Naive thymus-derived CD8-positive, alpha-beta T cell (primary cell): ENCODE data around the gene FAM8A1. TPM values are rescaled to one million over a fixed set of nuclear protein-coding genes. Genes with fewer than 3 reads are reported as not detected.
"Not testable (repeated sequence)": the region's sequence is repeated elsewhere in the genome, so short reads cannot be mapped to it uniquely, and the experiment has no call there.

Source experiments
- ATAC-seq, 2 donors: fragments of 150-1000 bp; cut with Tn5 transposase in 1 of 2; sonication (Bioruptor Pico), chemical (Tn5 transposase) in 1 of 2; 1 replicate in 1 of 2; 2 replicates in 1 of 2; pipeline ENCODE4 v1.10.0; 2021; ENCODE audit warnings: mild to moderate bottlenecking in 2 of 2, moderate library complexity in 2 of 2
- POLR2A ChIA-PET: fragments of 350-600 bp; sonication (Branson Sonifier 250); formaldehyde crosslinking; loops from one replicate; lab custom pipeline; 2021; ENCODE audit warnings: antibody characterized with exemption; lab: Charles Lee
- DNase-seq, 10 donors: peaks; one replicate each; pipeline versions ENCODE4 v3.0.0 to v3.0.0-alpha.2; 2020 to 2022
- H3K27ac Mint-ChIP-seq, 10 donors: one replicate each; pipeline ENCODE4 v1.8.0; 2020 to 2022; ENCODE audit warnings: mild to moderate bottlenecking in 10 of 10, mixed read lengths in 10 of 10, moderate library complexity in 4 of 10, inconsistent platforms in 1 of 10
- H3K27me3 Mint-ChIP-seq, 5 donors: one replicate each; pipeline ENCODE4 v1.8.0; 2021 to 2022; ENCODE audit warnings: mixed read lengths in 5 of 5
- H3K36me3 Mint-ChIP-seq, 3 donors: one replicate each; pipeline ENCODE4 v1.8.0; 2020 to 2022; ENCODE audit warnings: mixed read lengths in 3 of 3, mild to moderate bottlenecking in 2 of 3, inconsistent platforms in 1 of 3
- H3K4me1 Mint-ChIP-seq, 4 donors: one replicate each; pipeline ENCODE4 v1.8.0; 2021 to 2022; ENCODE audit warnings: mixed read lengths in 4 of 4
- H3K4me3 Mint-ChIP-seq, 10 donors: one replicate each; pipeline ENCODE4 v1.8.0; 2020 to 2022; ENCODE audit warnings: mild to moderate bottlenecking in 10 of 10, mixed read lengths in 10 of 10, moderate library complexity in 6 of 10, inconsistent platforms in 1 of 10
- H3K9me3 Mint-ChIP-seq, 9 donors: one replicate each; pipeline ENCODE4 v1.8.0; 2020 to 2022; ENCODE audit warnings: mixed read lengths in 9 of 9, mild to moderate bottlenecking in 3 of 9, inconsistent platforms in 1 of 9, moderate library complexity in 1 of 9
- polyA plus RNA-seq, 3 donors: library from polyadenylated mRNA; unstranded; fragments of 300-500 nt; fragmentation: Illumina TruSeq; gene quantifications; one replicate each; pipeline ENCODE4 v1.2.3, GENCODE V29; 2021
- total RNA-seq, 8 experiments: library from RNA in 2 of 8; stranded (reverse) in 2 of 8; gene quantifications; one replicate each; pipeline ENCODE4 v1.2.3 and lab custom pipeline; 2021 to 2026

Gene FAM8A1, protein sequence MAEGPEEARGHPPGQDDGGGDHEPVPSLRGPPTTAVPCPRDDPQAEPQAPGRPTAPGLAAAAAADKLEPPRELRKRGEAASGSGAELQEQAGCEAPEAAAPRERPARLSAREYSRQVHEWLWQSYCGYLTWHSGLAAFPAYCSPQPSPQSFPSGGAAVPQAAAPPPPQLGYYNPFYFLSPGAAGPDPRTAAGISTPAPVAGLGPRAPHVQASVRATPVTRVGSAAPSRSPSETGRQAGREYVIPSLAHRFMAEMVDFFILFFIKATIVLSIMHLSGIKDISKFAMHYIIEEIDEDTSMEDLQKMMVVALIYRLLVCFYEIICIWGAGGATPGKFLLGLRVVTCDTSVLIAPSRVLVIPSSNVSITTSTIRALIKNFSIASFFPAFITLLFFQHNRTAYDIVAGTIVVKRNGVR
- 10 to 100 TPM; 22.2 to 24.6 TPM for total RNA-seq
- 1 to 10 TPM; 4.8 to 5.6 (median 4.9) TPM for polyA plus RNA-seq
- total RNA-seq (lab: John Stamatoyannopoulos, UW) = 6.9 to 69.5 (median 37.5) reads per million in 6 experiments

DNA sequence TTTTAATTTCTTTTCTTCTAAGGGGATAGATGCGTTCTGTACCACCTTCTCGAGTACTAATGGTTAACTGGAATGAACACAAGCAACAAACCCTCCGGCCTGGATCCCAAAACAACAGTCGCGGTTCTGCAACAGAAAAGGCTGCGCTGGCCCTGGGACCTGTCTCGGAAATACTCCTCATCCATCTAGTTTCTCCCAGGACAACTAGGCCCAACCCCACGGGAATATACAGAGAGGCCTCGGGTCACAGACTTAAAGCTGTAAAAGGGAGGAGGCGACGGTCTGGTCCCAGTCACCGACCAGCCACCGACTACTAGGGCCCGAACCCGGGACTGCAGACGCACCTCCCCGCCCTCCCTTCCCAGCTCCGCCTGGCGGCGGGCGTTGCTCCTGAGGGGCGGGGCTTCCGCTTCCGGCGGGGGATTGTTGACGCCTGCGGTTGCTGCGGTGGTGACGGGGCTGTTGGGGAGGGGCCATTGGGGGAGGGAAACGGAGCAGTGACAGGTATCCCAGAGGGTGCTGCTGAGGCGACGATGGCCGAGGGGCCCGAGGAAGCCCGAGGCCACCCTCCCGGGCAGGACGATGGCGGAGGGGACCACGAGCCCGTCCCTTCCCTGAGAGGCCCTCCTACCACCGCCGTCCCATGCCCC is at the start of gene FAM8A1:
Gene FAM8A1 (plus strand): TSS at position 426 of the 650 bp plus-strand sequence. CDS start 108 bp downstream, at position 534.
- Mint-ChIP-seq H3K4me3 (peak within 1 kb of the TSS; percentile 88 to 96 (median 92)), H3K36me3 (peaks cover 0 to 24% (median 1%) of the 10 kb centered on the region in 3 donors), H3K9me3 (no peaks in the 10 kb centered on the region), H3K27ac (peak within 1 kb of the TSS; percentile 84 to 96 (median 92)), H3K4me1 (peaks cover 15 to 47% (median 39%) of the 10 kb centered on the region in 4 donors), H3K27me3 (no peaks in the 10 kb centered on the region)
- POLR2A ChIA-PET = interaction anchor here (0.7 to 3.2 kb wide), 13 partner anchors 10 to 838 kb away, joined by 3 to 35 read pairs (median 4); partner anchors contain the start of genes ATXN1 and NUP153
- peak; percentile 83 to 87 for ATAC-seq
- peak; percentile 89 to 97 (median 94) for DNase-seq

DNA sequence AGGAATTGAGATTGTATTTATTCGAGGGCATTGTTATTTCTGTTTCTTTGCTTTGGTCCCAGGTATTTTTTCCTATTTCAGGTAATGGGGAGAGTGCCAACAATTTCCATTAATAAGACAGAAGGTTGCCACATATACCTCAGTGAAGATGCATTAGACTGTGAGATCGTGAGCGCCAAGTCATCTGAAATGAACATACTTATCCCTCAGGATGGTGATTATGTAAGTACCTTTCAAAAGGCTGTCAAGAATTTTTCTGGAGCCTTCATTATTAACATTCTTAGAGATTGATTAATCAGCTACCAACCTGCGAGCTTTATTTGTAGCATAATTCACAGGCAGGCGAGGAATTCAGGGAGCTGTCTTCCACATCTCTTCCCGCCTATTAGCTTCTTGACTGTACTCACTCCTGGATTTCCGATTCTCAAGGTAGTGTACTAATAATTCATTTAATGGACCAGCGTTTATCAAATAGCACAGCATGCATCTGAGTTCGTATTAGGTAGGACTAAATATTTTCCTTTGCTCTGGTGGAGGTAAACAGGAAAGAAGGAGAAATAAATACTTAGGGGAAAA is 48.6 kb upstream of the FAM8A1 start:
- Mint-ChIP-seq H3K9me3 (no peaks in the 10 kb centered on the region), H3K27me3 (peaks cover 3 to 17% (median 5%) of the 10 kb centered on the region in 5 donors), H3K4me1 (no peaks in the 10 kb centered on the region), H3K27ac (no peak overlapping the region), H3K36me3 (no peaks in the 10 kb centered on the region), H3K4me3 (no peak overlapping the region)
- POLR2A ChIA-PET = no interaction called here
- DNase-seq (no peak), ATAC-seq (no peak)

DNA sequence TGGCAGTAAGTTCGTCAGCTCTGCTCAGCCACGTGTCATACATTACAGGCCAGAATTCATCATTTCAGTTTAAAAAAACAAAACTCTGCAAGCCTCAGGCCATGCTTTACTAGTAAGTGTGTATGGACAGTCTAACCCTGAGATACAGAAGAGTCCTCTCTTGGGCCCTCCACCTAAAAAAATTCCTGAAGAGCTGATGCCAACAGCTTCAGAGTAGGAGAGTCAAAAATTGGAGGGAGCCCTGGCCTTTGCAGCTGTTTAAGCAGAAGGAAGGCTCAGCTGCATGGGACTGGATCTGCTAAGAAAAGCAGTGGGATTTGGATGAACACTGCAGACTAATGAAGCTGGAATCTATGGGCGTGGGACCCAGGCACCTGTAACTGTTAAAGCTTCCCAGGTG is 47.2 kb upstream of the FAM8A1 start:
- H3K4me1 Mint-ChIP-seq = no peaks in the 10 kb centered on the region
- POLR2A ChIA-PET = no interaction called here
- no peaks in the 10 kb centered on the region for H3K9me3 Mint-ChIP-seq
- DNase-seq (no peak), ATAC-seq (no peak)
- H3K27ac Mint-ChIP-seq = no peak overlapping the region
- H3K4me3 Mint-ChIP-seq = no peak overlapping the region
- H3K27me3 Mint-ChIP-seq = peaks cover 2 to 6% (median 3%) of the 10 kb centered on the region in 5 donors
- H3K36me3 Mint-ChIP-seq = no peaks in the 10 kb centered on the region

DNA sequence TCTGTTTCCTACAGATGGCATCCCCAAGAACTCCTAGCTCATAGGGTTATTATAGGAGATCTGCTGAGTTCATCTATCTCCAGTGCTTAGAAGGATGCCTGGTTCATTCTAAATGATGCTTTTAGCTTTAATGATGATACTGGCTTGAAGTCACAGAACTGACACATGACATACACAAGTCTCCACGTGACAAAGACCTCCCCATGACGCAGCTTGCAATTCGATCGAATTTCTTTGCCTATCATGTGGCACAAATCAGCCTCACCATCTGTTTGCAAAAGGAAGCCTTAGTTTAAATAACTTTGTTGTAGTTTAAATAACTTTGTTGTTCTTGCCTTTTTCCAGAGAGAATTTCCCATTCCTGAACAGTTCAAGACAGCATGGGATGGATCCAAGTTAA is 44.1 kb upstream of the FAM8A1 start:
- ATAC-seq = no peak
- Mint-ChIP-seq H3K4me1 (no peaks in the 10 kb centered on the region), H3K36me3 (peaks cover 0 to 2% (median 0%) of the 10 kb centered on the region in 3 donors), H3K27ac (no peak overlapping the region), H3K27me3 (peaks cover 0 to 8% (median 6%) of the 10 kb centered on the region in 5 donors), H3K9me3 (peaks cover 0 to 4% (median 0%) of the 10 kb centered on the region in 9 donors), H3K4me3 (no peak overlapping the region)
- POLR2A ChIA-PET = no interaction called here
- no peak for DNase-seq

DNA sequence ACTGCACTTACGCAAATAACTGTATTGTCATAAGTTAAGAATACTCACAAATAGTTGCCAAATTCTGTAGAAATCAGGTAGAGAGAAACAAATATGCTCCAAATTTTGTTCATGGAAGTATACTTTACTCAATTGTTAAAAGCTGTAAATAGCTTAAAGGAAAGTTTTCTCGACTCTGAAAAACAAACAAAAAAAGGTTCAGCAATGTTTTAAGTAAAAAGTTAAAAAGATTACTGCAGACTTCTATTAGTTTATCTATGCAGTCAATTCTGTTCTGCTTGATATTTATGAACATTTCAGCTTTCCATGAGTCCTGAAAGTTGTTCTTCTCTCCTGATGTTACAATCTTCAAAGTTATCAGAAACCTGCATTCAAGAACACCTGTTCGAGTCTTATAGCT is 37.5 kb upstream of the FAM8A1 start:
- POLR2A ChIA-PET = no interaction called here

DNA sequence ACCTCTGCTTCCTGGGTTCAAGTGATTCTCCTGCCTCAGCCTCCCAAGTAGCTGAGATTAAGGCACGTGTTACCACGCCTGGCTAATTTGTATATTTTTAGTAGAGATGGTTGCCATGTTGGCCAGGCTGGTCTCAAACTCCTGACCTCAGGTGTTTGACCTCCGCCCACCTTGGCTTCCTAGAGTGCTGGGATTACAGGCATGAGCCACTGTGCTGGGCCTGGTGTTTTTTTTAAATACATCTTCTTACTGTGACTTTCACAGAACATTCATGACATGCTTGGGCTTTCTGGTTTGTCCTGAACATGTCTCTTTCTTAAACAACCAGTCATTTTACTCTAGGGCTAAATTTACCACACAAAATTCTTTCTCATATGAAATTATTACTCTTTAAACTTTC is 34.7 kb upstream of the FAM8A1 start:
- no peak for DNase-seq
- H3K4me3 Mint-ChIP-seq = no peak overlapping the region
- H3K36me3 Mint-ChIP-seq = peaks cover 0 to 22% (median 18%) of the 10 kb centered on the region in 3 donors
- ATAC-seq = no peak
- H3K27ac Mint-ChIP-seq = no peak overlapping the region
- H3K9me3 Mint-ChIP-seq = peaks cover 0 to 49% (median 19%) of the 10 kb centered on the region in 9 donors
- peaks cover 0 to 9% (median 3%) of the 10 kb centered on the region in 5 donors for H3K27me3 Mint-ChIP-seq
- POLR2A ChIA-PET = interaction anchor here (0.7 kb wide), 1 partner anchor 62 kb away, joined by 3 read pairs; no protein-coding TSS in a partner anchor
- no peaks in the 10 kb centered on the region for H3K4me1 Mint-ChIP-seq

More for the DNA sequence above, 37.5 kb upstream of the FAM8A1 start:
- Mint-ChIP-seq H3K4me1 (no peaks in the 10 kb centered on the region), H3K27ac (no peak overlapping the region), H3K9me3 (peaks cover 0 to 49% (median 19%) of the 10 kb centered on the region in 9 donors), H3K36me3 (peaks cover 0 to 22% (median 18%) of the 10 kb centered on the region in 3 donors), H3K27me3 (peaks cover 0 to 6% (median 3%) of the 10 kb centered on the region in 5 donors), H3K4me3 (no peak overlapping the region)
- ATAC-seq (no peak), DNase-seq (no peak)

DNA sequence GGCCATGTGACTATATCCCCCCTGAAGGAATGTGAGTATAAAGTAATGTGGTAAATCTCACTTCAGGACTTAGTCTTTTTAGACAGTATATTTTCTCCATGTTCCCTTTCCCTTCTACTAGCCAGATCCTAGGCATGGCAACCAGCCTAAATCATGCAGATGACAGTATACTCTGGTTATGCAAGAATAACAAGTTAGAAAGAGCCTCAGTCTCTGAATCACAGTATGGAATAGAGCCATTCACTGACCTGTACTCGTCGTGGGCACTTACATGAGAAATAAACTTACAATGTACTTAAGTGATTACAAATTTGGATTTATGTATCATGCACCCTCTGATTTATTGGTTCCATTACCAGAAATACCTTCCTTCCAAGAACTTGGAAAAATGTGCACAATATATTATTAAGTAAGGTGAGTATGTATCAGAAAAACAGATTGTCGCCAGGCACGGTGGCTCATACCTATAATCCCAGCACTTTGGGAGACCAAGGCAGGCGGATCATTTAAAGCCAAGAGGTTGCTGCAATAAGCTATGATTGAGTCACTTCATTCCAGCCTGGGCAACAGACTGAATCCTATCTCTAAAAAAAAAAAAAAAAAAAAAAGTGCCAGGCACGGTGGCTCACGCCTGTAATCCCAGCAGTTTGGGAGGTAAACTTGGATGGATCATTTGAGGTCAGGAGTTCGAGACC is 25.1 kb upstream of the FAM8A1 start:
- no peak for ATAC-seq
- POLR2A ChIA-PET = no interaction called here
- Mint-ChIP-seq H3K36me3 (peaks cover 0 to 16% (median 3%) of the 10 kb centered on the region in 3 donors), H3K27me3 (peaks cover 6 to 24% (median 15%) of the 10 kb centered on the region in 5 donors), H3K9me3 (peaks cover 0 to 18% (median 7%) of the 10 kb centered on the region in 9 donors), H3K4me3 (no peak overlapping the region), H3K4me1 (no peaks in the 10 kb centered on the region), H3K27ac (no peak overlapping the region)
- no peak for DNase-seq

DNA sequence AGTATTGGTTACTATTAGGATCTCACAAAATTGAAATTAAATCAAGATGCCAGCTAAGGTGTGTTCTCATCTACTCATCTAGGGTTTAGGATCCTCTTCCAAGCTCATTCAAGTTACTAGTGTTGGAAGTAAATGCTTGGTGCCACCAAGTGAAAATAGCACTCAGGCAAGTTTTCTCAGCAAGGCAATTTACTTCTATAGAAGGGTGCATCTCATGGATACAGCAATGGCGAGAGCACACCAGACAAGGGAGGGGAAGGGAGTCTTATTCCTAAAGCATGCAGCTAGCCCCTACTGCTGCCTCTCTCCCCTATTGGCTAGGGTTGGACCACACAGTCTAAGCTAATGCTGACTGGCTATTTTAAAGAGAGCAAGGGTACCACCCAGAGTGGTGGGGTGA is 23.0 kb upstream of the FAM8A1 start:
- H3K27ac Mint-ChIP-seq = peak overlapping the region in 2 of 10 donors; percentile 3 to 63
- POLR2A ChIA-PET = no interaction called here
- DNase-seq (no peak), ATAC-seq (no peak)
- no peak overlapping the region for H3K4me3 Mint-ChIP-seq
- H3K4me1 Mint-ChIP-seq = peaks cover 0 to 5% (median 2%) of the 10 kb centered on the region in 4 donors
- H3K36me3 Mint-ChIP-seq = peaks cover 0 to 16% (median 3%) of the 10 kb centered on the region in 3 donors
- peaks cover 0 to 18% (median 7%) of the 10 kb centered on the region in 9 donors for H3K9me3 Mint-ChIP-seq
- peaks cover 6 to 27% (median 9%) of the 10 kb centered on the region in 5 donors for H3K27me3 Mint-ChIP-seq

DNA sequence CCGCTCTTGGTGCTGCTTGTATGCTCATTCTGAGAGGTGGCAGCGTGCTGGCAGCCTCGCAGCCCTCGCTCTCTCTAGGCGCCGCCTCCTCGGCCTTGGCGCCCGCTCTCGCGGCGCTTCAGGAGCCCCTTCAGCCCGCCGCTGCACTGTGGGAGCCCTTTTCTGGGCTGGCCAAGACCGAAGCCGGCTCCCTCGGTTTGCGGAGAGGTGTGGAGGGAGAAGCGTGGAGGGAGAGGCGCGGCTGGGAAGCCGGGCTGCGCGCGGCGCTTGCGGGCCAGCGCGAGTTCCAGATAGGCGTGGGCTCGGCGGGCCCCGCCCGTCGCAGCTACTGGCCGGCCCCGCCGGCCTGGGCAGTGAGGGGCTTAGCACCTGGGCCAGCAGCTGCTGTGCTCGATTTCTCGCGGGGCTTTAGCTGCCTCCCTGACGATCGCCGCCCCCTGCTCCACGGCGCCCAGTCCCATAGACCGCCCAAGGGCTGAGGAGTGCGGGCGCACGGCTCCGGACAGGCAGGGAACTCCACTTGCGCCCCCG is 19.5 kb upstream of the FAM8A1 start:
- H3K27ac Mint-ChIP-seq = peak overlapping the region in 1 of 10 donors; percentile 40
- ATAC-seq (peak; percentile 83 to 84), DNase-seq (peak in 8 of 10 donors; percentile 16 to 62 (median 27))
- H3K27me3 Mint-ChIP-seq = peaks cover 0 to 8% (median 3%) of the 10 kb centered on the region in 5 donors
- peak overlapping the region; percentile 54 to 91 (median 74) for H3K4me3 Mint-ChIP-seq
- POLR2A ChIA-PET = interaction anchor here (1.0 to 1.3 kb wide), 2 partner anchors 9 to 19 kb away, joined by 4 read pairs; partner anchors contain the start of gene FAM8A1
- H3K4me1 Mint-ChIP-seq = peaks cover 0 to 6% (median 6%) of the 10 kb centered on the region in 4 donors
- peaks cover 0 to 11% (median 3%) of the 10 kb centered on the region in 3 donors for H3K36me3 Mint-ChIP-seq
- H3K9me3 Mint-ChIP-seq = peaks cover 0 to 18% (median 7%) of the 10 kb centered on the region in 9 donors

DNA sequence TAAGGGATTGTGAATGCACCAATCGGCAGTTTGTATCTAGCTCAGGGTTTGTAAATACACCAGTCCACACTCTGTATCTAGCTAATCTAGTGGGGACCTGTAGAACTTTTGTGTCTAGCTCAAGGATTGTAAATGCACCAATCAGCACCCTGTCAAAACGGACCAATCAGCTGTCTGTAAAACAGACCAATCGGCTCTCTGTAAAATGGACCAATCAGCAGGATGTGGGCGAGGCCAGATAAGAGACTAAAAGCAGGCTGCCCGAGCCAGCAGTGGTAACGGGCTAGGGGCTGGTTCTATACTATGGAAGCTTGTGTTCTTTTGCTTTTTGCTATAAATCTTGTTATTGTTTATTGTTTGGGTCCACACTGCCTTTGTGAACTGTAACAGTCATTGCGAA is 18.8 kb upstream of the FAM8A1 start:
- peaks cover 0 to 11% (median 6%) of the 10 kb centered on the region in 4 donors for H3K4me1 Mint-ChIP-seq
- peak in 1 of 10 donors; percentile 28 for DNase-seq
- peak overlapping the region; percentile 6 to 91 (median 64) for H3K4me3 Mint-ChIP-seq
- peaks cover 0 to 16% (median 7%) of the 10 kb centered on the region in 9 donors for H3K9me3 Mint-ChIP-seq
- H3K36me3 Mint-ChIP-seq = peaks cover 0 to 11% (median 3%) of the 10 kb centered on the region in 3 donors
- ATAC-seq, H3K27me3 Mint-ChIP-seq: not testable (repeated sequence)
- peak overlapping the region in 1 of 10 donors; percentile 45 for H3K27ac Mint-ChIP-seq
- POLR2A ChIA-PET = interaction anchor here (1.3 kb wide), 1 partner anchor 19 kb away, joined by 4 read pairs; the partner anchor contains the start of gene FAM8A1

DNA sequence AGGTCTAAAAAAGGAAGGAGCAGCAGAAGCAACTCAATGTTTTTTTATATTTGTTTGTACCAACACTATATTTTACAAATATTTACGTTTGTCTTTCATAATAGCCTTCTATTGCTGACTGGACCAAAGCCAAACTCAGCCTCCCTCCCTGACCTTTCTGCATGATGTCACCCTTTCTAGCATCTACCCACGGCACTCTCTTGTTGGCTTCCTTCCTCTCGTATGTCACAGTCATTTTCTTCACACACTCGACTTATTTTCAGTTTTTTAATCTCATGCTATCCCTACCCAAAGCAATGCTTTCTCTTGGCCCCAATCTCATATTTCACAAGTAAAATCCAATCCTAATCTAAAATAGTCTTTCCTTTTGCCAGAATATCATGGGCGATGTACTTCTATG is 16.3 kb upstream of the FAM8A1 start:
- Mint-ChIP-seq H3K36me3 (no peaks in the 10 kb centered on the region), H3K27me3 (peaks cover 0 to 8% (median 0%) of the 10 kb centered on the region in 5 donors), H3K27ac (peak overlapping the region in 3 of 10 donors; percentile 0 to 50 (median 44)), H3K4me1 (peaks cover 2 to 12% (median 6%) of the 10 kb centered on the region in 4 donors), H3K4me3 (peak overlapping the region in 1 of 10 donors; percentile 49), H3K9me3 (no peaks in the 10 kb centered on the region)
- no peak for ATAC-seq
- no peak for DNase-seq
- POLR2A ChIA-PET = interaction anchor here (1.0 to 2.8 kb wide), 2 partner anchors 17 to 123 kb away, joined by 3 to 11 read pairs; partner anchors contain the start of genes FAM8A1 and NUP153
